ENCODE measurements around the gene EYA2.

EYA2 gene

GRCh38 chr20:47029845-47030244 lies 135.2 kb downstream of the EYA2 start:
- DNase-seq (ENCODE audit: low read depth, low spot score) = no peak
- Histone ChIP-seq H3K4me3 (no peak overlapping the region), H3K9ac (ENCODE audit: insufficient read length) (no peak overlapping the region), H3K27ac (no peak overlapping the region), H3K9me3 (ENCODE audit: low read depth, low read length) (no peaks in the 10 kb centered on the region), H3K36me3 (ENCODE audit: insufficient read depth, low read length) (no peaks in the 10 kb centered on the region)
- TF ChIP-seq FOXP2 (optimal IDR thresholded peaks at IDR 0.05; ENCODE audit: control extremely low read depth, extremely low read length, insufficient read depth) (no peak), EZH2 (IDR thresholded peaks at IDR 0.05) (no peak), POLR2AphosphoS5 (IDR thresholded peaks at IDR 0.05; ENCODE audit: borderline replicate concordance, low read depth, low read length) (no peak)

- Histone ChIP-seq H3K36me3 (ENCODE audit: insufficient read depth, low read length) (no peaks in the 10 kb centered on the region), H3K4me3 (no peak overlapping the region), H3K9me3 (ENCODE audit: low read depth, low read length) (no peaks in the 10 kb centered on the region), H3K27ac (no peak overlapping the region), H3K9ac (ENCODE audit: insufficient read length) (no peak overlapping the region)
- DNase-seq (ENCODE audit: low read depth, low spot score) = no peak
- no peak for TF ChIP-seq POLR2AphosphoS5 (IDR thresholded peaks at IDR 0.05; ENCODE audit: borderline replicate concordance, low read depth, low read length)
- no peak for TF ChIP-seq EZH2 (IDR thresholded peaks at IDR 0.05)
- no peak for TF ChIP-seq FOXP2 (optimal IDR thresholded peaks at IDR 0.05; ENCODE audit: control extremely low read depth, extremely low read length, insufficient read depth)
Observed at GRCh38 chr20:47030271-47030810, 135.7 kb downstream of the EYA2 start.

- Histone ChIP-seq H3K4me3 (no peak overlapping the region), H3K9ac (ENCODE audit: insufficient read length) (no peak overlapping the region), H3K27ac (no peak overlapping the region), H3K36me3 (ENCODE audit: insufficient read depth, low read length) (no peaks in the 10 kb centered on the region), H3K9me3 (ENCODE audit: low read depth, low read length) (no peaks in the 10 kb centered on the region)
- no peak for TF ChIP-seq POLR2AphosphoS5 (IDR thresholded peaks at IDR 0.05; ENCODE audit: borderline replicate concordance, low read depth, low read length)
- TF ChIP-seq EZH2 (IDR thresholded peaks at IDR 0.05) = no peak
- TF ChIP-seq FOXP2 (optimal IDR thresholded peaks at IDR 0.05; ENCODE audit: control extremely low read depth, extremely low read length, insufficient read depth) = no peak
- DNase-seq (ENCODE audit: low read depth, low spot score) = no peak
Observed at GRCh38 chr20:47031004-47031403, 136.4 kb downstream of the EYA2 start.

- H3K4me3 ChIP-seq = no peak overlapping the region
- H3K9ac ChIP-seq (ENCODE audit: insufficient read length) = no peak overlapping the region
- H3K36me3 ChIP-seq (ENCODE audit: insufficient read depth, low read length) = no peaks in the 10 kb centered on the region
- no peak for TF ChIP-seq POLR2AphosphoS5 (IDR thresholded peaks at IDR 0.05; ENCODE audit: borderline replicate concordance, low read depth, low read length)
- no peak for TF ChIP-seq EZH2 (IDR thresholded peaks at IDR 0.05)
- no peak for TF ChIP-seq FOXP2 (optimal IDR thresholded peaks at IDR 0.05; ENCODE audit: control extremely low read depth, extremely low read length, insufficient read depth)
- no peak overlapping the region for H3K27ac ChIP-seq
- no peaks in the 10 kb centered on the region for H3K9me3 ChIP-seq (ENCODE audit: low read depth, low read length)
- no peak for DNase-seq (ENCODE audit: low read depth, low spot score)
Observed at GRCh38 chr20:47031821-47032220, 137.2 kb downstream of the EYA2 start.

- H3K4me3 ChIP-seq = no peak overlapping the region
- H3K27ac ChIP-seq = no peak overlapping the region
- H3K36me3 ChIP-seq (ENCODE audit: insufficient read depth, low read length) = no peaks in the 10 kb centered on the region
- no peaks in the 10 kb centered on the region for H3K9me3 ChIP-seq (ENCODE audit: low read depth, low read length)
- DNase-seq (ENCODE audit: low read depth, low spot score) = no peak
- no peak overlapping the region for H3K9ac ChIP-seq (ENCODE audit: insufficient read length)
- TF ChIP-seq POLR2AphosphoS5 (IDR thresholded peaks at IDR 0.05; ENCODE audit: borderline replicate concordance, low read depth, low read length) (no peak), EZH2 (IDR thresholded peaks at IDR 0.05) (no peak), FOXP2 (optimal IDR thresholded peaks at IDR 0.05; ENCODE audit: control extremely low read depth, extremely low read length, insufficient read depth) (no peak)
Observed at GRCh38 chr20:47032933-47033578, 138.4 kb downstream of the EYA2 start.

DNA sequence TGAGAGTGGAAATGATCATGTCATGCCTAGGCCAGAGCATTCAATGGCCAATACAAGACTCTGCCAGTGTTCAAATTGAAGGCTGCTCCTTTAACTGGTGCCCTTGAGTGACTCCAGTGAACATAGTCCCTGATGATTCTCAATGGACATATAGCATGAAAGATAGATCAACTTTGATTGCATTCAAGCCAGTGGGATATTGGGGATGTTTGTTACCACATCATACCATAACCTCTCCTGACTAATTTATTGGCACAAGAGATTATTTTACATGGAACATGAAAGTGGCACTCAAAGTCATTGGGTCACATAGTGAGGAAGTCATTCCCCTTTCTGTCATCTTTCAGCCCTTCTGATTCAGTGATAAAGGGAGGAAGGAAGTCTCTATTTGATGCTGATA lies 139.0 kb downstream of the EYA2 start:
- no peak overlapping the region for H3K27ac ChIP-seq
- no peaks in the 10 kb centered on the region for H3K36me3 ChIP-seq (ENCODE audit: insufficient read depth, low read length)
- no peak overlapping the region for H3K9ac ChIP-seq (ENCODE audit: insufficient read length)
- DNase-seq (ENCODE audit: low read depth, low spot score) = no peak
- TF ChIP-seq EZH2 (IDR thresholded peaks at IDR 0.05) (no peak), POLR2AphosphoS5 (IDR thresholded peaks at IDR 0.05; ENCODE audit: borderline replicate concordance, low read depth, low read length) (no peak), FOXP2 (optimal IDR thresholded peaks at IDR 0.05; ENCODE audit: control extremely low read depth, extremely low read length, insufficient read depth) (no peak)
- no peaks in the 10 kb centered on the region for H3K9me3 ChIP-seq (ENCODE audit: low read depth, low read length)
- no peak overlapping the region for H3K4me3 ChIP-seq

DNA sequence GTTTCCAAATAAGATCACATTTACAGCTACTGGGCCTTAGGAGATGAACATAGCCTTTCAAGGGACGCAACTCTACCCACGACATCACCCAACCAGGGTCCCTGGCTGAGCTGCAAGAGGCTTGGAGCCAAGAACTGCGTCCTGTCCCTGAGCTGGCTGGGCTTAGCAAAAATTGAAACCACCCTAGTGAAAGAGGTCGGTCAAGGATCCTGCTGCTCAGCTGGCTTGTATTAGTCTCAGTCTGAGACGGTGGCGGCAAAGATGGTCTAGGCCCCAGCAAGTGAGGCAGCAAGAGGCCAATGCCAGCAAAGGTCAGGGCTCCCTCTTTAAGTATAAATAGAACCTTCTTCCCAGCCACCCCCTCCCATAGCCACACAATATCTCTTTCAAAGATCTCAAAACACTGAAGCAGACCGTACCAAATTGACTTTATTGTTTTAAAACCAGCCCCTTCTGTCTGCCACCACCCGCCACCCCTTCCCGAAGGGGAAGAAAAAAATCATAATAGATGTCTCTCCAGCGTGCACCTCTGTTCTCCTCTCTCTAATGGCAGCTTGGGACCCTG lies 140.5 kb downstream of the EYA2 start:
- H3K9me3 ChIP-seq (ENCODE audit: low read depth, low read length) = no peaks in the 10 kb centered on the region
- H3K27ac ChIP-seq = no peak overlapping the region
- no peak for TF ChIP-seq EZH2 (IDR thresholded peaks at IDR 0.05)
- no peak for TF ChIP-seq POLR2AphosphoS5 (IDR thresholded peaks at IDR 0.05; ENCODE audit: borderline replicate concordance, low read depth, low read length)
- no peak for TF ChIP-seq FOXP2 (optimal IDR thresholded peaks at IDR 0.05; ENCODE audit: control extremely low read depth, extremely low read length, insufficient read depth)
- no peaks in the 10 kb centered on the region for H3K36me3 ChIP-seq (ENCODE audit: insufficient read depth, low read length)
- no peak overlapping the region for H3K9ac ChIP-seq (ENCODE audit: insufficient read length)
- H3K4me3 ChIP-seq = no peak overlapping the region
- no peak for DNase-seq (ENCODE audit: low read depth, low spot score)

DNA sequence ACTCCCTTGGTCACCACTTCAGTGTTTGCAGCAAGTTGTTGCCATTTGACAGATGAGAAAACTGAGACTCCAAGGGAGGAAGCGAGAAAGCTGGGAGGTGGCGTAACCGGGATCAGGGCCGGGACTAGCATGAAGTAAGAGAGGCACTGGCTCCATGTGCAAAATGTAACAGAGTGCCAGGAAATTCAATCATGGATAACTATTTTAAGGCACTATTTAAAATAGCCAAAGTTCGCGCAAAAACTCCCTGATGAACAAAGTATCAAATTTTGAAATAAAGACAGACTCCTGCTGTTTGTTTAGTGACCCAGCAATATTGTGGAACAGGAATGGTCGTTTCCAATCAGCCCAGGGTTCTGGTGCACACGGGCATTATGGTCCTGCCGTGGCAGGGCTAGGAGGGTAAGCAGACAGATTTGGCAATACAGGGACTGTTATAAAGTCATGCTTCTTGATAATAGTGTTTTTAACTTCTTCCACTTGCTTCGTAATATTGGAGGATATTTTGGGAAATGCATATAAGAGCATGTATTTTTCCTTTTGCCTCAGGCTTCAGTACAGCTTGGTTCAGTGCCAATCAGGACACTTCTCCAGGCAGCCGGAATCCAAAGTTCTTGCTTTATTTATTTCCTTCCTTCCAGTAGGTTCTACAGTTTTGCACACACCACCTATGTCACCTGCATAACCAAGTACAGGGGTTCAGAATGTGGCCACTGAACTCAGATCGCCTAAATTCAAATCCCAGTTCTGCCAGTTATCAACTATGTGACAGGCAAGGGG lies 141.6 kb downstream of the EYA2 start:
- TF ChIP-seq EZH2 (IDR thresholded peaks at IDR 0.05) (no peak), FOXP2 (optimal IDR thresholded peaks at IDR 0.05; ENCODE audit: control extremely low read depth, extremely low read length, insufficient read depth) (no peak), POLR2AphosphoS5 (IDR thresholded peaks at IDR 0.05; ENCODE audit: borderline replicate concordance, low read depth, low read length) (no peak)
- no peak overlapping the region for H3K4me3 ChIP-seq
- no peak for DNase-seq (ENCODE audit: low read depth, low spot score)
- no peaks in the 10 kb centered on the region for H3K9me3 ChIP-seq (ENCODE audit: low read depth, low read length)
- H3K36me3 ChIP-seq (ENCODE audit: insufficient read depth, low read length) = no peaks in the 10 kb centered on the region
- no peak overlapping the region for H3K9ac ChIP-seq (ENCODE audit: insufficient read length)
- H3K27ac ChIP-seq = no peak overlapping the region

Measured in SK-N-MC (cell line).